ENCODE data around the gene GOLIM4. TPM values are rescaled to one million over a fixed set of nuclear protein-coding genes. Genes with fewer than 3 reads are reported as not detected.
"Not testable (repeated sequence)": the region's sequence is repeated elsewhere in the genome, so short reads cannot be mapped to it uniquely, and the experiment has no call there.

Gene GOLIM4
- polyA plus RNA-seq, 3 donors from 2014 or later = 2.3 to 7.7 (median 4.1) TPM

- not testable (repeated sequence) for H3K27me3 Mint-ChIP-seq (ENCODE audit: low read depth in 3 of 3); H3K36me3 Mint-ChIP-seq; H3K9me3 Mint-ChIP-seq; H3K4me3 Mint-ChIP-seq; DNase-seq; H3K27ac Mint-ChIP-seq
- peaks cover 9 to 29% of the 10 kb centered on the region in 2 donors for H3K4me1 Mint-ChIP-seq
Observed at GRCh38 chr3:168056398-168057230, 39.1 kb downstream of the GOLIM4 start.

- Mint-ChIP-seq H3K4me1 (peaks cover 1 to 17% of the 10 kb centered on the region in 2 donors), H3K4me3 (no peak overlapping the region), H3K36me3 (peaks cover 0 to 4% (median 4%) of the 10 kb centered on the region in 3 donors), H3K9me3 (no peaks in the 10 kb centered on the region), H3K27ac (peak overlapping the region in 1 of 6 donors; percentile 31), H3K27me3 (ENCODE audit: low read depth in 3 of 3) (peaks cover 0 to 3% (median 0%) of the 10 kb centered on the region in 3 donors)
- no peak for DNase-seq
Observed at GRCh38 chr3:168054447-168054846, 41.3 kb downstream of the GOLIM4 start.

- Mint-ChIP-seq H3K36me3 (peaks cover 0 to 4% (median 4%) of the 10 kb centered on the region in 3 donors), H3K9me3 (no peaks in the 10 kb centered on the region), H3K4me3 (no peak overlapping the region), H3K27ac (no peak overlapping the region), H3K27me3 (ENCODE audit: low read depth in 3 of 3) (peaks cover 0 to 3% (median 0%) of the 10 kb centered on the region in 3 donors), H3K4me1 (peaks cover 1 to 17% of the 10 kb centered on the region in 2 donors)
- DNase-seq = no peak
Observed at GRCh38 chr3:168053115-168053514, 42.6 kb downstream of the GOLIM4 start.

GRCh38 chr3:168052515-168052914 lies 43.2 kb downstream of the GOLIM4 start:
- Mint-ChIP-seq H3K27me3 (ENCODE audit: low read depth in 3 of 3) (peaks cover 0 to 3% (median 0%) of the 10 kb centered on the region in 3 donors), H3K9me3 (no peaks in the 10 kb centered on the region), H3K4me1 (peaks cover 1 to 17% of the 10 kb centered on the region in 2 donors), H3K4me3 (no peak overlapping the region), H3K27ac (no peak overlapping the region), H3K36me3 (peaks cover 0 to 4% (median 4%) of the 10 kb centered on the region in 3 donors)
- no peak for DNase-seq

GRCh38 chr3:168051531-168052471 lies 43.9 kb downstream of the GOLIM4 start:
- DNase-seq = no peak
- Mint-ChIP-seq H3K36me3 (peaks cover 0 to 4% (median 4%) of the 10 kb centered on the region in 3 donors), H3K4me1 (peaks cover 1 to 17% of the 10 kb centered on the region in 2 donors), H3K27ac (no peak overlapping the region), H3K9me3 (no peaks in the 10 kb centered on the region), H3K27me3 (ENCODE audit: low read depth in 3 of 3) (peaks cover 0 to 3% (median 0%) of the 10 kb centered on the region in 3 donors), H3K4me3 (no peak overlapping the region)

- H3K9me3 Mint-ChIP-seq = no peaks in the 10 kb centered on the region
- H3K36me3 Mint-ChIP-seq = peaks cover 0 to 4% (median 4%) of the 10 kb centered on the region in 3 donors
- peaks cover 1 to 17% of the 10 kb centered on the region in 2 donors for H3K4me1 Mint-ChIP-seq
- peaks cover 0 to 3% (median 0%) of the 10 kb centered on the region in 3 donors for H3K27me3 Mint-ChIP-seq (ENCODE audit: low read depth in 3 of 3)
- H3K27ac Mint-ChIP-seq = no peak overlapping the region
- no peak for DNase-seq
- H3K4me3 Mint-ChIP-seq = no peak overlapping the region
Observed at GRCh38 chr3:168051070-168051469, 44.7 kb downstream of the GOLIM4 start.

- H3K9me3 Mint-ChIP-seq = no peaks in the 10 kb centered on the region
- H3K36me3 Mint-ChIP-seq = peaks cover 0 to under 1% (median 0%) of the 10 kb centered on the region in 3 donors
- H3K27ac Mint-ChIP-seq = no peak overlapping the region
- no peak for DNase-seq
- H3K27me3 Mint-ChIP-seq (ENCODE audit: low read depth in 3 of 3) = peaks cover 0 to 3% (median 0%) of the 10 kb centered on the region in 3 donors
- H3K4me3 Mint-ChIP-seq = no peak overlapping the region
- H3K4me1 Mint-ChIP-seq = peaks cover 1 to 10% of the 10 kb centered on the region in 2 donors
Observed at GRCh38 chr3:168049367-168049974, 46.3 kb downstream of the GOLIM4 start.

- Mint-ChIP-seq H3K27me3 (ENCODE audit: low read depth in 3 of 3) (peaks cover 0 to 3% (median 0%) of the 10 kb centered on the region in 3 donors), H3K4me1 (peaks cover 0 to 2% of the 10 kb centered on the region in 2 donors), H3K4me3 (no peak overlapping the region), H3K36me3 (peaks cover 0 to 4% (median 0%) of the 10 kb centered on the region in 3 donors), H3K27ac (peak overlapping the region in 1 of 6 donors; percentile 58), H3K9me3 (no peaks in the 10 kb centered on the region)
- no peak for DNase-seq
Observed at GRCh38 chr3:168048414-168049330, 47.1 kb downstream of the GOLIM4 start.

GRCh38 chr3:168047936-168048335 lies 47.8 kb downstream of the GOLIM4 start:
- H3K36me3 Mint-ChIP-seq = peaks cover 6 to 7% (median 6%) of the 10 kb centered on the region in 3 donors
- DNase-seq = no peak
- H3K4me3 Mint-ChIP-seq = no peak overlapping the region

GRCh38 chr3:168047190-168047795 lies 48.4 kb downstream of the GOLIM4 start:
- Mint-ChIP-seq H3K27me3 (ENCODE audit: low read depth in 3 of 3) (peaks cover 0 to 3% (median 0%) of the 10 kb centered on the region in 3 donors), H3K9me3 (no peaks in the 10 kb centered on the region), H3K4me1 (no peaks in the 10 kb centered on the region), H3K27ac (no peak overlapping the region), H3K4me3 (no peak overlapping the region), H3K36me3 (peaks cover 8 to 11% (median 11%) of the 10 kb centered on the region in 3 donors)
- DNase-seq = peak; percentile 51 to 61 (median 58)

More at GRCh38 chr3:168047936-168048335, 47.8 kb downstream of the GOLIM4 start:
- H3K9me3 Mint-ChIP-seq = no peaks in the 10 kb centered on the region
- peaks cover 0 to 3% (median 0%) of the 10 kb centered on the region in 3 donors for H3K27me3 Mint-ChIP-seq (ENCODE audit: low read depth in 3 of 3)
- H3K27ac Mint-ChIP-seq = no peak overlapping the region
- H3K4me1 Mint-ChIP-seq = no peaks in the 10 kb centered on the region

GRCh38 chr3:168044049-168044448 lies 51.7 kb downstream of the GOLIM4 start:
- Mint-ChIP-seq H3K4me1 (no peaks in the 10 kb centered on the region), H3K27ac (no peak overlapping the region), H3K9me3 (no peaks in the 10 kb centered on the region), H3K27me3 (ENCODE audit: low read depth in 3 of 3) (no peaks in the 10 kb centered on the region), H3K4me3 (no peak overlapping the region), H3K36me3 (peaks cover 11 to 20% (median 16%) of the 10 kb centered on the region in 3 donors)
- no peak for DNase-seq

- DNase-seq = no peak
Observed at GRCh38 chr3:168040607-168041208, 55.0 kb downstream of the GOLIM4 start.

More at GRCh38 chr3:168040607-168041208, 55.0 kb downstream of the GOLIM4 start:
- Mint-ChIP-seq H3K4me3 (no peak overlapping the region), H3K36me3 (peaks cover 15 to 29% (median 23%) of the 10 kb centered on the region in 3 donors), H3K27ac (no peak overlapping the region), H3K27me3 (ENCODE audit: low read depth in 3 of 3) (no peaks in the 10 kb centered on the region), H3K9me3 (no peaks in the 10 kb centered on the region), H3K4me1 (no peaks in the 10 kb centered on the region)
